NT2/D1 (cell line): ENCODE measurements around the gene PALLD.

ENCODE experiments used
- DNase-seq: peaks from one replicate; pipeline ENCODE4 v3.0.0-alpha.2; 2011; ENCODE audit warnings: low read depth, low spot score
- H3K27me3 ChIP-seq: 2 replicates; pipeline ENCODE4 v1.6.0; 2011; ENCODE audit warnings: mild to moderate bottlenecking; ENCODE audit not compliant: insufficient read length, insufficient read depth
- H3K36me3 ChIP-seq: 2 replicates; pipeline ENCODE4 v1.6.1; 2011; ENCODE audit warnings: mild to moderate bottlenecking, low read length, mixed read lengths; ENCODE audit not compliant: insufficient read depth, insufficient read length
- H3K4me1 ChIP-seq: 2 replicates; pipeline ENCODE4 v1.5.1; 2011; ENCODE audit not compliant: insufficient read depth, insufficient read length
- H3K4me3 ChIP-seq: 2 replicates; pipeline ENCODE4 v1.5.1; 2011; ENCODE audit warnings: low read depth; ENCODE audit not compliant: insufficient read length
- H3K9ac ChIP-seq: 2 replicates; pipeline ENCODE4 v1.6.0; 2011; ENCODE audit warnings: low read depth; ENCODE audit not compliant: insufficient read length
- H3K9me3 ChIP-seq: 2 replicates; pipeline ENCODE4 v1.5.1; 2011; ENCODE audit warnings: mild to moderate bottlenecking, low read length; ENCODE audit not compliant: insufficient read depth
- SUZ12 ChIP-seq: IDR thresholded peaks from 2 replicates; pipeline ENCODE4 v1.6.1; 2011; ENCODE audit not compliant: insufficient read length, insufficient read depth; ENCODE audit errors: extremely low read depth
- YY1 ChIP-seq: IDR thresholded peaks from 2 replicates; pipeline ENCODE4 v1.6.1; 2011; ENCODE audit not compliant: insufficient read length, insufficient read depth
- ZNF274 ChIP-seq: IDR thresholded peaks from 2 replicates; pipeline ENCODE4 v1.6.1; 2011; ENCODE audit warnings: mild to moderate bottlenecking, low read depth, low read length

PALLD gene

GRCh38 chr4:168835880-168836454, 339.1 kb downstream of the PALLD start:
- DNase-seq: no peak
- TF ChIP-seq SUZ12 (no peak), ZNF274 (no peak), YY1 (no peak)
- Histone ChIP-seq H3K9ac (no peak overlapping the region), H3K4me3 (no peak overlapping the region), H3K4me1 (no peaks in the 10 kb centered on the region), H3K9me3 (peaks cover 6% of the 10 kb centered on the region; the same call in 1 of the 2 replicates), H3K36me3 (peaks cover 36% of the 10 kb centered on the region), H3K27me3 (no peaks in the 10 kb centered on the region)

GRCh38 chr4:168836490-168836889, 339.6 kb downstream of the PALLD start:
- peaks cover 36% of the 10 kb centered on the region for H3K36me3 ChIP-seq
- peaks cover 6% of the 10 kb centered on the region; the same call in 1 of the 2 replicates for H3K9me3 ChIP-seq
- TF ChIP-seq SUZ12 (no peak), YY1 (no peak), ZNF274 (no peak)
- no peak overlapping the region for H3K4me3 ChIP-seq
- H3K9ac ChIP-seq: no peak overlapping the region
- H3K4me1 ChIP-seq: peaks cover 2% of the 10 kb centered on the region
- H3K27me3 ChIP-seq: no peaks in the 10 kb centered on the region
- no peak for DNase-seq

DNA sequence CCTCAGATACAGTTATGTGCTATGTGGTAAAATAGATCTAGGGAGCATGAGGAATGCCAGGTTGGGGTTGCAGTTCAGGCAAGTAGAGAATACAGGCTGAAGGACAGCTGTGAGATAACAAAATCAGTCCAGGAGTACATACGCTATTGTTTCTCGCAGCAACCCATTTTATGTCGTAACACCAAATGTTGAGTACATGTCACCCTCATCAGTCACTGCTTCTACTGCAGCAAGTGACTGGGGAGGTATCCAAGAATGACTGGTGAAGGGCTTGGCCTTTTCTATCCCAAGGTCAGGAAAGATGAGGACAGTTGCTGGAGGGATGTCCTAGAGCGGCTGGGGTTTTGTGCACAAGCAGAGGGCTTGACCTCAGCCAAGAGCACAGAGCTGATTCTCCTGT, 341.1 kb downstream of the PALLD start:
- Histone ChIP-seq H3K9ac (no peak overlapping the region), H3K9me3 (peaks cover 6% of the 10 kb centered on the region; the same call in 1 of the 2 replicates), H3K4me3 (no peak overlapping the region), H3K27me3 (no peaks in the 10 kb centered on the region), H3K4me1 (peaks cover 2% of the 10 kb centered on the region), H3K36me3 (peaks cover 36% of the 10 kb centered on the region)
- TF ChIP-seq ZNF274 (no peak), SUZ12 (no peak), YY1 (no peak)
- no peak for DNase-seq

- H3K36me3 ChIP-seq: peaks cover 43% of the 10 kb centered on the region
- peaks cover 6% of the 10 kb centered on the region; the same call in 1 of the 2 replicates for H3K9me3 ChIP-seq
- H3K4me1 ChIP-seq: peaks cover 5% of the 10 kb centered on the region
- DNase-seq: no peak
- no peak overlapping the region for H3K9ac ChIP-seq
- TF ChIP-seq YY1 (no peak), SUZ12 (no peak), ZNF274 (no peak)
- H3K27me3 ChIP-seq: no peaks in the 10 kb centered on the region
- H3K4me3 ChIP-seq: no peak overlapping the region
Observed at GRCh38 chr4:168839758-168840391, 343.0 kb downstream of the PALLD start.

GRCh38 chr4:168840392-168840763, 343.5 kb downstream of the PALLD start:
- no peak for TF ChIP-seq ZNF274
- no peak for TF ChIP-seq SUZ12
- no peak for TF ChIP-seq YY1
- Histone ChIP-seq H3K27me3 (no peaks in the 10 kb centered on the region), H3K4me1 (peaks cover 5% of the 10 kb centered on the region), H3K4me3 (no peak overlapping the region), H3K9ac (no peak overlapping the region), H3K9me3 (peaks cover 6% of the 10 kb centered on the region; the same call in 1 of the 2 replicates), H3K36me3 (peaks cover 38% of the 10 kb centered on the region)
- DNase-seq: no peak

DNA sequence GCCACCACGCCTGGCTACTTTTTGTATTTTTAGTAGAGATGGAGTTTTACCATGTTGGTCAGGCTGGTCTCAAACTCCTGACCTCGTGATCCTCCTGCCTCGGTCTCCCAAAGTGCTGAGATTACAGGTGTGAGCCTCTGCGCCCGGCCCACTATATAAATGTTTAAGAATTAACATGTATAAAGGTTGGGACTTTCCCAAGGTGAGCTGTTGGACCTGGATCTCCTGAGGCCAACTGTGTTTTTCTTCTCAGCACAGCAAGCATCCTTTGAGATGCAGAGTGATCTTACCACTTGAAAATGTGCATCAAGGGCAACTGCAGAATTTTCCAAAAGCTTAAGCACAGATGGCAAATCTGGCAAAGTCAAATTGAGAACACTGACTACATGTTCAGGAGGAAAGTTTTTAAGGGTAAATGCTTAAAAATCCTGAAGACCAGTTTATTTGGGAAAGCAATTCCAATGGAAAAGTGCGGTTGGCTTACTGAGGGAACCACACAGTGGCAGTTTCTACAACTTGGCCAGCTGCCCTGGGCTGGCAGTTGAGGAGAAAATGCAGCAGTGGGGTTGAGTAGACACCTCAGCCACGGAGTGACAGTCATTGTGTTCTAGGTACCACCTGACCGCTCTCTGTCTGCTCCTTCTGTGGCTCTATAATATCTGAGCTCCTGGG, 344.3 kb downstream of the PALLD start:
- Histone ChIP-seq H3K4me1 (peaks cover 7% of the 10 kb centered on the region), H3K9ac (no peak overlapping the region), H3K9me3 (peaks cover 2% of the 10 kb centered on the region; the same call in 1 of the 2 replicates), H3K36me3 (peaks cover 35% of the 10 kb centered on the region), H3K27me3 (no peaks in the 10 kb centered on the region), H3K4me3 (no peak overlapping the region)
- no peak for DNase-seq
- TF ChIP-seq YY1: no peak
- TF ChIP-seq SUZ12: no peak
- TF ChIP-seq ZNF274: no peak

DNA sequence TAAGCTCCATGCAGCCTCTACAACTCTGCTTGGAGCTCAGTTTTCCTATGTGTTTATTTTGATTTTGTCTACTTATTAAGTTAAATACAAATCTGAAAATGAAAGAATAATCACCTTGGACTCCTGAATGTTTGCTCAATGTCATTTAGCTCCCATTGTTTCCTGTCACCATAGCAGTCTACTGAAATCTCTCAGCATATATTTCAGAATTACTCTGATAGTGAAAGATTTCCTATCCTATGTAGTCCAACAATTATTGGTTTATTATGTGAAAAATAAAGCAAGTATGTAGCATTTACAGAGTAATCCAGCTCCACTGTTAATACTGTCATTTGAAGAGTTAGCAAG, 344.8 kb downstream of the PALLD start:
- no peaks in the 10 kb centered on the region for H3K27me3 ChIP-seq
- no peak overlapping the region for H3K9ac ChIP-seq
- no peak for DNase-seq
- no peak overlapping the region for H3K4me3 ChIP-seq
- H3K9me3 ChIP-seq: no peaks in the 10 kb centered on the region
- peaks cover 7% of the 10 kb centered on the region for H3K4me1 ChIP-seq
- TF ChIP-seq ZNF274: no peak
- TF ChIP-seq YY1: no peak
- TF ChIP-seq SUZ12: no peak
- peaks cover 30% of the 10 kb centered on the region for H3K36me3 ChIP-seq
